Frontal cortex (tissue), 4 donors: ENCODE results near the gene GMDS. TPM values are rescaled to one million over a fixed set of nuclear protein-coding genes. Genes with fewer than 3 reads are reported as not detected.
"Not testable (repeated sequence)": the region's sequence is repeated elsewhere in the genome, so short reads cannot be mapped to it uniquely, and the experiment has no call there.

Experiments
- DNase-seq, 2 donors: peaks; one replicate each; pipeline ENCODE4 v3.0.0; 2012; ENCODE audit warnings: low spot score in 2 of 2
- FAIRE-seq: peaks from 2 replicates; lab custom pipeline; 2012; peaks lifted over from hg19 to GRCh38; lab: Jason Lieb, UNC
- total RNA-seq: library from RNA; depleted of rRNA; stranded (reverse); fragments of >200 nt; gene quantifications from one replicate; pipeline ENCODE4 v1.2.3, GENCODE V29; 2014
- donor health status: control.
- donor health status: control.
- donor health status: control.

Gene GMDS
- total RNA-seq, 1 donor from 2014 or later: 5.3 TPM

DNA sequence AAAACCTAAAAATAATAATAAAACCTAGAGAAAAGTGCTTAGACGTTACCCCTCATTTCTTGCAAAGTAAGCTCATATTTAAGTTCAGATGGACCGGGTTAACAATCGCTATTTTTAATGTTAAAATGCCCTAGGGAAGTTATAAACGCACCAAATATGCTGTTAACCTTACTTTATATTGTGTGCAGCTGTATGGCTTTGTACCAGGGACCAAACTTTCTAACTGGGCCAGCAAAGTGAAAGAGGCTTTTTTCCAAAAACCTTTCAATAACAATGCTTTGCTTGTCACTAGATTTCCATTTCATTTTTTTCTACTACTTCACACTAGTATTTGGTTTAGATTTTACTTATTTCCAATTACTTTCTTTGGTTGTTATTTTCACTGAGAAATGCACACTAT lies 387.2 kb downstream of the GMDS start:
- no peak for FAIRE-seq
- no peak for DNase-seq

DNA sequence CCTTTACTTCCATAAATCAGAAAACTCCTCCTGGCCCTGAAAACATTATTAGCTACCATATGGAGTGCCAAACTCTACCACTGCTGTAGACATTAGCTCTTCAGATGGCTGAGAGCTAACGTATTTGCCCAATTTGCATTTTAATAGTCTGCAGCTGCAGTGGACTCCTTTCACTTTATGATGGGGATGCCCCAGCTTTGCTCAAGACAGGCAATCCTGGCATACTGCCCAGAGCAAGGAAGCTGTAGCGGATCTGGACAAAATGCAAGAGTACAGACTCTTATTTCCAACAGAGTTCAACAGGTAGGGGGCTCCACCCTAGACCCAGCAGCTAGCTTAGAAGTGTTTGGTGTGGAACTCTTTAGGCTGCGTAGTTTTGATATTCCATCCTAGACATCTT lies 389.0 kb downstream of the GMDS start:
- peak in 1 of 2 donors; percentile 20 for DNase-seq

DNA sequence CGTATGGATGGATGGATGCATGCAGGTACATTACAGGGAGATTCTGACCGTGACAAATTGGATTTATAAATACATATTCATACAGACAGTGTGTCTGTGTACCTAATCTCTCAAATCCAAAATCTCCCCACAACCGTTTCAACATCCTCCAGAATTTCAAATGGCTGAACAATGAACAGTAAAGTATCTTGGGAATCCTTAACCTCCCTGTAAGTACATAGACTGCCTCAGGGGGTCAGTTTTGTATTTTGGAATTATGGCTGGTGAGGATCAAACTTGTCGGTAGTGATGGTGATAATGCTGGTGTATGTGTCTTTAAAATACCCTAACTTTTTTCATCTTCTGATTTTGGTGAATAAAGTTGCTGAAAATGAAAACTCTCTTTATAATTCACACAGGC lies 389.5 kb downstream of the GMDS start:
- FAIRE-seq (no peak), DNase-seq (no peak)

More for the DNA sequence above, 389.0 kb downstream of the GMDS start:
- FAIRE-seq: no peak

DNA sequence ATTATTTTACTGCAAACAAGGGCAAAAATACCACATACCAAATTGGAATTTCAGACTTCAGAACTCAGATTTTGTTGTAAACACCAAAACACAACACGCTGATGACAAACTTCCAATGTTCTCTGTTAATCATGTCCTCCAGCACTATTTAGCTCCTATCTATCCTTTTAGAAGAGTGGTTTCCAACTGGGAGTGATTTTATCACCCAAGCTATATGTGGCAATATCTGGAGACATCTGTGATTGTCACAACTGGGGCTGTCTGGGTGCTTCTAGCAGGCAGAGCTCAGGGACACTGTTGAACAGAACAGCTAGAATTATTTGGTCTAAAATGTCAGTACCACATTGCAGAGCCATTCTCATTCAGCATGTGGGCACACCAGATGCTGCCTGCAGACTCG lies 391.1 kb downstream of the GMDS start:
- DNase-seq (no peak), FAIRE-seq (no peak)

DNA sequence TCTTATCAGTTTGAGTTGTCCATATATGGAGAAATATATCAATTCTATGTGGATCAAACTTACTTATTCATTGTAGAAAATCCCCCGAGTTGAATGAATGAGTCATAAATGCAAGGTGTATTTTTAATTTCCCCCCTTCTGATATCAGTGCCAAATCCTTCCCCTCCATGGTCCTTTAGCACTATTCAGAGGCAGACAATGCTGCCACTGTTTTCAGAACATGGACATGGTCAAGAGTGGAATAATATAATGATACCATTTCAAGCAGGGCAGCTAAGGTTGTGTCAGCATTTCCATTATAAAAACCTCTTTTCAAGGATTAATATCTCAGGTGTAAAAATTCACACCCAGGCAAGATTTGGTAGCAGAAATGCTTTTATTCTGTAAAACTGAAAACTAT lies 391.6 kb downstream of the GMDS start:
- FAIRE-seq (no peak), DNase-seq (no peak)

DNA sequence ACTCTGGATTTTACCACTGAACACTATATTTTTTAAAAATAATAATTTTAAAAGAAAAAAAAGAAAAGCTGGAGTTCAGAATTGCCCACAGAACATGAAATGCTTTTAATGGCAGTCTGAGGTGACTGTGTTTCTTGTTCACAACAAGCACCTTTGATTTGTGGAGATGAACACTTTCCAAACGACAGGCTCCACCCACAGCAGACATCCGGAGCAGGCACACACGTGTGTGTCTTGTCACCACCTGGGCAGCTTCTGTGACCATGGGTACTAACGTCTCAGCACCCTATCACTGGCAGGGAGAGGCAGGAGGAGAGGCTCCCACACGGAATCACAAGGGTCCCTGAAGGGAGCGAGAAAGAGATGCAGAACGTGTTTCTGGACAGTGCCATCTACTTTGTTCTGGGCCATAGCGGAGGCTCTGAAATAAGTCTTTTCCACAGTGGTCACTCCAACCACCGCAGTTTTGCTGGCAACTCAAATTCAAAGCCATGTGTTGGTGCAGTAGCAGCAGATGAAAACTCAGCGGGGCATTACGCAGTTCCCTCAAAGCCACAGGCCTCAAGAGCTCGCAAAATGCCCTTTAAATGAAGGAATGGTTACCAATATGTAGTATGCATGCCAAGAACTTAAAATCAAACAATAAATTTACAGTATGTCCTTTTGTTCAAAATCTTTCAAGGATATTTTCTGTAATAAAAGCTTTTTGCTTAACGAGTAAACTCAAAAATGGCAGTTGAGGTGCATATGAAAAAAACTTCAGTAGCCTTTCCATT lies 393.5 kb downstream of the GMDS start:
- FAIRE-seq (no peak), DNase-seq (no peak)

DNA sequence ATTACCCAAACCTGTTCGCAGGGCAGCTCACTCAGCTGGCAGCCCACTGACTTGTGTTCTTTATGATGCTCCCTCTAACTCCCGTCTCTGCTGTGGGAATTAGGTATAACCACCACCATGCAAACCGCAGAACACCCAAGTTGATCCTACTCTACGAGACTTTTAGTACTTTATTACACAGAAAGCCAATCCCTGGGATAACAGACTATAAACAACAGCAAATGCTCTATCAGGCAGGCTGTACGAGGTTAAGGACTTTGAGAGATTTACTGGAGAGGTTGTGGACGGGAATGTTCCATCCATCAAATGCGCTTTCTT lies 394.6 kb downstream of the GMDS start:
- no peak for DNase-seq
- FAIRE-seq: no peak

DNA sequence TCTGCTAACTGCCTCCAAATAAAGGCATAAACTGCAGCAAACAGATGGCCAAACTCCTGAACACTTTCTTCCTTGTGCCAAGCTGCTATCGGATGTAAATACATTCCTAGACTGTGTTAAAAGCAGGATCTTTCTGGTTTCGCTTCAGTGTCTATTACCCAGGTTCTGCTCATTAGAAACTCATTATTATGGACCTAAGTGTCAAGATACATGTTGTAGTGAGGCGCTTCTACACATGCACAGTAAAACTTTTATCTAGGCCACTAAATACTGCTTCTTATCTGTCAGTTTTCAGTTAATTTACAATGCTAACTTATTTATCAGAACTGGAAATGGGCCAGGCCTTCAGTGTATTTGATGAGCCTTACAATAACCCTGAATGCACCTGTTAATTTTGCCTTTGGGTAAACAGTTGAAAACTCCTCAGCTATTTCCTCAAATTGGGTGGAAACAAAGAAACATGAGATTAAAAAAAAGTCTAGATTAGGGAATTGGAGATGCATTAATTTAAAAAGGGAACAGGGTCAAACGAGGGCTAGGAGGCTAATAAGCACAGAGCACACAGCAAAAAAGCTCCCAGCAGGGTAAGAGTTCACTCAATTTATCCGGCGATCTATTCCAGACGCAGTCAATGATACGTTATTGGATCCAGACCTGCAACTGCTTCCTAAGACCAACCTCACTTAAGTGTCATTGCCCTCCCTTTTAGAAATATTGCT lies 395.1 kb downstream of the GMDS start:
- DNase-seq: no peak

DNA sequence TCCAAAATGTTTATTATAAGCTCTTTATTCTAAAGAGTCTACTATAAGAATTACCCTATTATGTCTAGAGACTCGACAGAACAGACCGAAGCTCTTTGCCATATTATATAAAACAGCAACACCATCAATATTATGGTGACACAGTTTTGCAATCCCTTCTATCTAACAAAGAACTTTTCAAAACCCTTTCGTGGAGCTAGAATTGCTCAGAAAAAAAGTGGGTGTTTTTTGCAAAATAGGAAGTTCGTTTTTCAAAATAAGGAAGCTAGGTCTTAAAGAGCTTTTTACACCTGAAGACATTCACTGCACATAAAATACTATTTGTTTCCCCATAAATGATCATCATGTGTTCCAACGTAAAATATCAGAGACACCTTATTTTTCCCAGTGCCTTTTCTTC lies 395.7 kb downstream of the GMDS start:
- FAIRE-seq (no peak), DNase-seq (no peak)

More for the DNA sequence above, 395.1 kb downstream of the GMDS start:
- no peak for FAIRE-seq

DNA sequence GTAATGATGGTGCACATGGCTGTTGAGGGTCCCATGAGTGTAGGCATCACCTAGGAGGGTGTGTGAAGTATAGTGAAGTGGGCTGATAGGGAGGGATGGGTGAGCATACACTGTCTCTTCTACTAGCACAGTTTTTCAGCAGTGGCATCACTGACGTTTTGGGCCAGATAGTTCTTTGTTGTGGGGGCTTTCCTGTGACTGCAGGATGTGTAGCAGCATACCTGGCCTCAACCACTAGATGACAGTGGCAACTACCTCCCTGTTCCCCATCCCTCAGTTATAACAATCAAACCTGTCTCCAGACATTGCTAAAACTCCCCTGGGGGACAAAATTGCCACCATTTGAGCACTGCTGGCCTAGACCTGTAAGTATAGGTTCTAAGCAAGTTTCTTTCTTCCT lies 396.7 kb downstream of the GMDS start:
- DNase-seq (no peak), FAIRE-seq (no peak)

DNA sequence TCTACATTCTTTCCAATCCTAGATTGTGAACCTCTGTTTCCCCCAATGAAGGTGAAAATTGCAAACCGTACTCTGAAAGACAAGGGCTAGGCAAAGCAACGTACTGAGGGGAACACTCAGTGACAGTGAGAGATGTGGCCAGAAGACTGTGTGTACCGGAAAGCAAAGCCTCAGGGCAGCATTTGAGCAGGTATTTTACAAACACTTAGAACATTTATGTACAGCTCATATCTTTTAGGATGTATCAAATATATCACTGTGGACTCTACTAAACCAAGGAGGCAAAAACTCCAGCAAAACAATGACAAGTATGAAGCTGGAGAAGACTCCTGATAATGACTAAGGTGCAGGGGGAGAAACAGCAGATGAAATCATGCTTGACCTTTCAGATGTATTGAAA lies 398.8 kb downstream of the GMDS start:
- DNase-seq (no peak), FAIRE-seq (no peak)

DNA sequence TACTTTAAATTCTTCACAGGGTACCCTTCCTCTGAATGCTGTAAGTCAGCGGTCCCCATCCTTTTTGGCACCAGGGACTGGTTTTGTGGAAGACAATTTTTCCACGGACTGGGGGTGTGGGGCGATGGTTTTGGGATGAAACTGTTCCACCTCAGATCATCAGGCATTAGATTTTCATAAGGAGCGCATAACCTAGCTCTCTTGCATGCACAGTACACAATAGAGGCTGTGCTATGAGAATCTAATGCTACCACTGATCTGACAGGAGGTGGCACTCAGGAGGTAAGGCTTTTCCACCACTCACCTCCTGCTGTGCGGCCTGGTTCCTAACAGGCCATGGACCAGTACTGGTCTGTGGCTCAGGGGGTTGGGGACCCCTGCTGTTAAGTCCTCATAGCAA lies 399.9 kb downstream of the GMDS start:
- DNase-seq, FAIRE-seq: not testable (repeated sequence)

DNA sequence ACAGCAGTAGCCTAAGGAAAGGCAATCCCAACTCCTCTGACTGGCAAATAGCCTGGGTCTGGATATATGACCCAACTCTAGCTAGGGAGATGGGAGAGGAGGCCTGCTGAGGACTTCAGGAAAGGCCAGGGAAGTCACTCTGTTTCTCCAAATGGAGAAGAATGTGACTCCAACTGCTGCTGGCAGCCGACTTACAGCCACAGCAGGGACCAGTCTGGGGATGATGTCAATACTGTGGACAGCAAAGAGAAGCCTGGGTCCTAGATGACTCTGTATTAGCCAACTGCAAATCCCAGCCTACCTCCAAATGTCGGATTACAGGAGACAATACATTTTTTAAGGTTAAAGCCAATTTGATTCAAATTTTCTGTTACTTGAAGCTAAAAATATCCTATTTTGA lies 403.1 kb downstream of the GMDS start:
- FAIRE-seq (no peak), DNase-seq (no peak)

DNA sequence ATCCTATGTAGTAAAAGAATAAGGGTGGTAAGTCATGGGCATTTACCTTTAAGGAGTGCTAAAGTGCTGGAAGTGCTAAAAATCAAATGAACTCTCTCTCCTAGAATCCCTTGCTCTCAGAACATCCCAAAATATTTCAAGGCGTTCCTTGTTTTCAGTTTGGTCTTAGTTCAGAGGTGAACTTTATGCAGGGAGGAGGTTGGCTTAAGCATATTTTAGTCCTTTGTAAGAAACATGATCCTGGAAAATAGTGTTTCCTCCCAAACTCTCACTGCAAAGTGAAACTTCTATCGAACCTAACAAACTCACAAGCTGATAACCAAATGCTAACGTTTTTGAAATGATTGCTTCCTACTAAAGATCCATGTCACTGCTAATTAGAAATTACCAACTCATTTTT lies 404.3 kb downstream of the GMDS start:
- no peak for FAIRE-seq
- no peak for DNase-seq

DNA sequence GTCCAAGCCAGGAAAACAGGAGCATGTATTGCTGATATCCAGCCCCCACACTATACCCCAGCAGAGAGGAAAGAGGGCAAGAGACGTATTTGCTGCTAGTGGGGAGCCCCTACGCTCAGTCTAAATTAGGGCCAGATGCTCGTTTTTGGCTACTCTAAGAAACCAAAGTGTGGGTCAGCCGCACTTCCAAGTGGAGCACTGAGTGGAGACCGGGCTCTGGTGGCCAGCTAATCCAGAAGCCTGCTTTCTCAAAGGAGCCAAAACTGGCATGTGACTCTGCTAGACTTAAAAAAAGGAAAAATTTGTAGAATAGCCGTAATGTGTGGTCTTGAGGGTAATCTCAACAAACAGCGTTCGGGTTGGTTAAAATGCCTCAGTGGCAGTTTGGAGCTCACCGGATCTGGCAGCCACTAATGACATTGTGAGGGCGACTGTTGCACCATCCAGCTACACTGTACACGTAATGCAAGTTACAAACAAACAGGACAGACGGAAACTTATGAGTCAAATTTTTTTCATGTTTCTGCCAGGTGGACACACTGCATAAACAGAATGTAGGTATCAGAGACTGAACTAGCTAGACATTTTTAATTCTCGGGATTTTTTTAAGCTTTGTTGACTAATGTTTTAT lies 404.8 kb downstream of the GMDS start:
- no peak for DNase-seq
- FAIRE-seq: no peak

DNA sequence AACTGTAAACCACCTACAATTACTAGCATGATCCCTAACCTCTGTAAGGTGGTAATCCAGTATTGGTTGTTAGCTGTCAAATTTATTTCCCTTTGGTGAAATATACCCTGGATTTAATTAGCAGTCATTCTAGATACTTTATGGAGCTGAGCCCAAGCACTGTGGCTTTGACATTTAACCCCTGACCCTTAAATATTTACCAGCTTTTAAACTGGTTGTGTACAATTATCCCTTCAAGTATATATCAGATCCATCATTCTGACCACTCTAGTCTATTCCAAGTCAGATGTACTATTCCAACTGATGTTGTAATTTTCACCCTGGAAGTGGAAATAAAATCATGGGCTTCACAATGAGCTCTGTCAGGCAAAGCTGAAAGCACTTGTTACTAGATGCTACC lies 406.0 kb downstream of the GMDS start:
- DNase-seq: no peak

DNA sequence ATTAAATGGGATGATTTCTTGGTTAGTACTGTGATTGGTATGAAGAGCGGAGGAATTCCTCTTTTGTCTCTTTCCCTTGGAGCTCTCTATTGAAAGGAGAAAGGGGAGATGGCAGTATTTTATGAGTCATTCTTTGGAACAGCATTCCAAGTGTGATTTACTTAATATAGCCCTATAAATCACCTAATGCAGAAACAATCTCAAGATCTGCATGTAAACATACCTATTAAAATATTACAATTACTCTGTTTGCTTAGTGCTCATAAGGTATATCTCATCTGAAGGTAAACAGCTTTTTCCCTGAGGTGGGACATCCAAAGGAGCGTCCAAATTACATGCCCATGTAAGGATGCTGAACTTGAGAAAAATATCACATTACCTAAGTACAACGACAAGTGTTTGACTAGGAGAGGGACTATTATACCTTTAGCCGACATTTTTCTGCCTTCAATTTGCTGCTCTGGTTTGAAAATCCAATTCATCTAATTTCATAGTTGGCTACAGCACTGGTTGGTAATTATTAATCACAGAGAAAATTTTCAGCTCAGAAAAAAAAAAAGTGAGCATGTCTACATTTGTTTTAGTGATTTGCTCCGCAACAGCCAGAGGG lies 406.7 kb downstream of the GMDS start:
- FAIRE-seq: no peak
- no peak for DNase-seq

More for the DNA sequence above, 406.0 kb downstream of the GMDS start:
- FAIRE-seq: no peak

DNA sequence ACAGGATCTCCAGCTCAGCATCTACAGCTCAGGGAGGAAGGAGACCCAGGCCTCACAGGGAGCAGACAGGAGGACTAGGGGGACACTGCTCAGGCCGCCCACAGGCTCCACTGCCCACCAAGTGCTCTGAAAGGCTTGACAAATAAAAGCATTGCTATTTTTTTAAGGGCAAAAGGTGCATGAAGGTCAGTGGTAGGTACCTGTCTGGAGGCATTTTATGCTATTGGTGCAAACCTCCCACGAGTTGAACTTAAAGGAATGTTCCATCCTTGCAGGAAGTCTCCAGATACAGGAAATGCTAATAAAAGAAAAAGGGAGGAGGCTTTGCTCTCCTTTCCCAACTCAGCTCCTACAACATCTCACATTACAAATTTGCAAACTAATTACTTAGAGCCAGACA lies 407.6 kb downstream of the GMDS start:
- DNase-seq (no peak), FAIRE-seq (no peak)

DNA sequence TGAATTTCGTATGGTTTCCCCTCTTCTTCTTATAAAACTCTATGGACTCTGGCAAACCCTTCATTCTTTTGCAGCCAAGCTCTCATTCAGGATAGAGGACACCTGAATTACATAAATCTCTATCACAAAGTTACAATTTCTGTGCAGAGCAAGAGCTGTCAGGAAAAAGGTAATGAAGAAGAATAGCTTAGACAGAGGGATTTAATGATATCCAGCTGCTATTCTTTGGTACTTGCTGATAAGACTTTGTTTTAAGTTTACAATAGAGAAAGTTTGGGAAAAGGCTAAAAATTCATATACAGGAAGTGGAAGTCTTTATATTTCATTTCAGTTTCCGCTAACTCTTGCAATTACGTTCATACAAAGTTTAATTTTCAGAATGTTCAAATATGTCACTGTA lies 408.7 kb downstream of the GMDS start:
- DNase-seq: no peak
- no peak for FAIRE-seq

DNA sequence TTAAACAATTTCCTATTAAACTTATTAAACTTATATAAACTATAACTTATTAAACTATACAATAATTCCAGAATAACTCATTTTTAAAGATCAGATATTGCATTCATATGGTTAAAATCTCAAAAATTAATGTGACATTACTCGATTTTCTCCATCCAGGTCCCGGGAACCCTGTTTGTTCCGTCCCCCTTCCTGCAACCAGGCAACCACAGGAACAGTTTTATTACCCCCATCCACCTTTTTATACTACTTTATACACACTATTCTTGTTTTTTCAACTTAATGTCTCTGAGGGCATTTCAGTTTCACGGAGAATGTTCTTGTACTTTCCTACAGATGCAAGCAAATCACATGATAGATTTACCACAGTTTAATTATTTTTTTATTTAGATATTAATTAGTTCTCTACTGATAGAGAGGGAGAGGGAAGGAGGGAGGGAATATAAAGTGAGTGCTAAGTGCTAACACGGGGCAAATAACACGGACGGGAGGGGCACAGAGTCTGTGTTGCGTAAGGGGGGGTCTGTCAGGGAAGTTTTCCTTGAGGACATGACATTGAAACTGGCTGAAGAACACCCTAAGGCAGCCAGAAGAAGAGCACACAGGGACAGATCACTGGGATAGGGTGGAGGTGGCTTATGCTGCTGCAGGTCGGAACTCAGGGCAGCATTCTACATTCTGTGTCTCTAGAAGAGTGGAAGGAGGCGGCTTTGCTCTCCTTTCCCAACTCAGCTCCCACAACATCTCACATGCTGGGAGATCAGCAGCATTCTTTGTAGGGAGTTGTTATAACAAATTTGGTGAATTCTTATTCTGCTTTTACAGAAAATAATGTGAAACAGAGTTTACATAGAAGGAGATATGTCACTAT lies 410.5 kb downstream of the GMDS start:
- DNase-seq: no peak
- FAIRE-seq: no peak
